ENCODE results near the gene ALDH1L1. TPM values are rescaled to one million over a fixed set of nuclear protein-coding genes. Genes with fewer than 3 reads are reported as not detected.

The ALDH1L1 gene
- polyA plus RNA-seq, 10 donors = 0.15 to 0.44 (median 0.23) TPM

GRCh38 chr3:126155280-126155640 lies 25.1 kb downstream of the ALDH1L1 start:
- no peak for DNase-seq

DNA sequence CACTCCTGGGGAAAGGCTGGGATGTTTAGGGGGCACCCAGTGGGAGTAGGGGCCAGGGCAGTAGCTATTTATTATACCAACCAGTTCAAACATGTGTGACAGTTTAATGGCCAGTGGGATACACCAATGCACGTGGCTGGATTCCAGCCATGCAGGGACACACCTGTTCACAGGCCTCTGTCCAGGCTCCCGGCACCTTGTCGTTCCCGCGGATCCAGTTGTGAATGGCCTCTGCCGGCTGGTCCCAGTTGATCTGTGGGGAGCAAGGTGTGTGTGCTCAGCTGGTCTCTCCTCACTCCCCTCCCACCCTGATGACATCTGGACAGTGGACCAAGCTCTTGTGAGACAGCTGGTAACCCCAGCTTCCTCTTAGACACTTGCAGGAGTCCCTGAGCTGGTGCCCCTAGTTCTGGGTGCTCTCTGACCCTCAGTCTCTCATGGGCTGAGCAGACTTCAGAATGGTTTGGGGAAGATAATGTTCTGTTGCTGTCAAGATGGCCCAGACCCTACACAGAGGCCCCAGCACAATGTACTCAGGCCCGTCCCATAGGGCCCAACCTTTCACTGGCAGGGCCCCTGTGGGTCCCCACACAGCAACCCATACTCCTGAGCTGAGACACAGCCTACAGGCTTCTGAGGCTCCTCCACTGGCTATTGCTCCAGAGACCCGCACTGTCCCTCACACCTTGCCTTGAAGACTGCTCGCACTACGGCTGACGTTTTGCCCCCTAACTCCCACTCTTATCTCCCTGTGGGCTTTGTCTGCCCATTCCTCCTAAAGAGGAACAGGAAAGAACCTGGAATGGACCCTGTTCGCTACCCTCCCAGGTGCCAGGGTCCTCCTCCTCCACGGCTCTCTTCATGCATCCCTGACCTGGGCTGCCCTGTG lies 25.8 kb downstream of the ALDH1L1 start:
- DNase-seq = no peak

DNA sequence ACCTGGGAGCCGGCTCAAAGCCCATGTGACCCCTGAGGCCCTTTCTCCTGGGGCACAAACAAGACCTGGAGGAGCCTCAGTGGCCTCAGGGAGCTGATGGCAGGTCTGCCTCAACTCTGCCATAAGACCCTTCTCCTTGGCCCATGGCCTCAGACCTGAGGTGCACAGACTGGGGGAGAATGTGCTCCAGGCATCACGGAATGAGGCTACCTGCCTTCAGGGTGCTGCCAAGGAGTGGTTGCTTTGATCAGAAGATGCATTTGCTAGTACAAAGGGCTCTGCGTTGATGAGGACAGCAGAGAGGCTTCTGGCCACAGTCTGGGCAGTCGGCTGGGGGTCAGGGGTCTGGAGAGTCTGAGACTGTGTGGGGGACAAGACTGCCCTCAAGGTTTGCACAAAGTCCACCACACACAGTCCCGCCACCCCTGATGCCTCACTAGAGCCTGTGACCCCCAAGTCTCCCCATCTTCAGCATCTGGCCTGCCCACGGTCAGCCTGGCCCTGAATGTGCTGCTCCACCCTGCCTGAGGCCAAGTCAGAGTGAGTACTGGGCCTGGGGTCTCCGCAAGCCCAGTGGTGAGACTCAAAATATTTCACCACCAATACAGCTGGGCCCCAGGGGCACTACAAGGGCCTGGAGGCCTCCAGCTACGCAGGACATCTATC lies 26.6 kb downstream of the ALDH1L1 start:
- no peak for DNase-seq

DNA sequence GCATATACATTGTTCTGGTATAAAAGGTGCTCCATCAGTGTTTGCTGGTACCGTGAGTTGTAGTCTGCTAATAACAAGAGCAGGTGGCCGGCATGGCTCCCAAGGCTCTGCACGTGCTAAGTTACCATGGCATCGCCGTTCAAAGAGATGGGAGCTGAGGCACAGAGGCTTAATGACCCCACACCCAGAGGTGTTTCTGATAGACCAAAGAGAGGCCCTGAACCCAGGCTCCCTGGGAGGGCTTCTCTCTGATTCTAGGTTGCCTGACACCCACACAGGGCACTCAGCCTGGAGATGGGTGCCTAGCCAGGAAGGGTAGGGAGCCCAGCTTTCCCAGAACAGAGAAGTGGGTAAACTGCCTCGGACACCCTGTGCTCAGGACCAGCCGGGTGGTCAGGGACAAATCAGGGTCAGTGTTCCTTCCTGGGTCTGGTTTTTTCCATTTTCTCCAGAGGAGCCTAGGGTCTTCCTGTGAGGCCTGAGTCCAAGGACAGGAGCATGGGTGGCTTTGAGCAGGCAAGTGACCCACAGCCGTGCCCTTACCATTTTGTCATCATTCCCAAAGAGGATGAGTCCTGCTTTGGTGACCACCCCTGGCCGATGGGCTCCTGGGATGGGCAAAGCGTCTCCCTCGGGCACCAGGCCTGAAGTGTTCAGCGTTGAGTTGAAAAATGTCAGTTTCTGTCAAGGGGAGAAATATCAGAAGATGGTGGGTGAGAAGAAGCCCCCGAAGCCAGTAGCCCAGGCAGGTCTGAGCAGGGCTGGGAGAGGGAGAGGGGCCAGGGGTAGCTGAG lies 27.3 kb downstream of the ALDH1L1 start:
- DNase-seq = no peak

DNA sequence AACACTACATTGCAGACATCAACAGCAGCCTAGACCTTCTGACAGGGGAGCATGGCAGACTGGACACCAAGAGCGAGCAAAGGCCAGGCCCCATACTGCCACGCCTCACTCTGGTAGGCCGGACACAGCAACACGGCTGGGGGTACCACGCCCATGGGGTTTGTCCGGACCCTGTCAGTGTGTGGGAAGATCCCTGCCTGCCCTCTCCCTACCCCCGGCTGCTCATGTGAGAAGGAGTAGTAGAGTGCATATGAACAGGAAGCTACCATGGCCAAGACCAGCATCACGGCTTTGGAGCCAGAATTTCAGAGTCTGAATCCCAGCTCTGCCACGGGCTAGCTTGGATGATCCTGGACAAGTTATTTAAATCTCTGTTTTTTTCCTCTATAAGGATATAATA lies 27.9 kb downstream of the ALDH1L1 start:
- DNase-seq = no peak

DNA sequence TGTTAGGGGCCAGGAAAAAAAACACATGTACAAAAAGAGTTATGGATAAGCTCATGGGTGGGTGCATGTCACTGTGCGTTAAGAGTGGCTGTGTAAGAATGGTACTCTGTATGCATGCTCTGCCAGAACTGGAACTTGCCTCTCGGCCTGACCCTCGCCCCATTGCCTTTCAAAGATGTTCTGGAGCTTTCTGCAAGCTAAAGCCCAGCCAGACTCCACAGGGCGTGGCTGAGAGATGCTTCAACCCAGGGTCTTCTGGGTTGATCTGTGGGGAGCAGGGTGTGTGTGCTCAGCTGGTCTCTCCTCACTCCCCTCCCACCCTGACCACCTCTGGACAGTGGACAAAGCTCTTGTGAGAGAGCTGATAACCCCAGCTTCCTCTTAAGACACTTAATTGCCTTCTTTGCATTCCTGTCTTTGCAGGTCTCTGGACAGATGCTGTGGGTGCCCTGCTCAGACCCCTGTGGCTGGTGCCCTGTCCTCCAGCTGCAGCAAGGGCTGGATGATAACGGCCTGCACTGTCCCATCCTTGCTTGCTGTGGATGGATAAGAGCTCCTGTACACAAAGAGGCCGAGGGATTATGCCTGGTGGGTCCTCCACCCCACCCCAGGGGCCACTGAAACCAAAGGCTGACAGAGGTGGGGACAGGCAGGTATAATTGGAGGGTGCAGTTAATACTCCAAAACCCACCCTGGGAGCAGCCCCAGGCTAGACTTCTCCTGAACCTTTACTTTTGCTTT lies 28.7 kb downstream of the ALDH1L1 start:
- DNase-seq = no peak

DNA sequence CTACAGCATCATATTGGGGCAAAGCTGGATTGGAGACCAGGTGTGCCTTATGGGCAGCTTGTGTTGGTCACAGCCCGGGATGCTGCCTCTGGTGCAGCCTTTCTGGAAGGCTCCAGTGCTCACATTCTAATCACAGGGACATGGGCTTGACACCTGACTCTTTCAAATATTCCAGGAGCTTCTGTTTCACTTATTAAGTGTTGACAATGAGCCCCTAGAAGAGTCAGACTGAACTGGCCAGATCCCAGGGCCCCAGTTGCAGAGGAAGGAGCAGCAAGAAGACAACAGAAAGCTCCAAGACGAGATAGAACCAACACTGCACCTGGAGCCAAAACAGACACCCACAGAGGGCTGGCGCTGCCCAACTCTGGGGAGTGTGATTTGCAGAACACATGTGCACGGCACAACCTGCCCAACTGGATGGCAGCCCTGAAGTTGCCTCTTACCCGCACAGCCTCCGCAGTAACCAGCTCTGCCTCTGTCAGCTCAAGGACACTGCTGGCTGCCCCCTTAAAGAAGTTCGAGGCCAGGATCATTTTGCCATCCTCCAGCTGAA lies 30.3 kb downstream of the ALDH1L1 start:
- no peak for DNase-seq

DNA sequence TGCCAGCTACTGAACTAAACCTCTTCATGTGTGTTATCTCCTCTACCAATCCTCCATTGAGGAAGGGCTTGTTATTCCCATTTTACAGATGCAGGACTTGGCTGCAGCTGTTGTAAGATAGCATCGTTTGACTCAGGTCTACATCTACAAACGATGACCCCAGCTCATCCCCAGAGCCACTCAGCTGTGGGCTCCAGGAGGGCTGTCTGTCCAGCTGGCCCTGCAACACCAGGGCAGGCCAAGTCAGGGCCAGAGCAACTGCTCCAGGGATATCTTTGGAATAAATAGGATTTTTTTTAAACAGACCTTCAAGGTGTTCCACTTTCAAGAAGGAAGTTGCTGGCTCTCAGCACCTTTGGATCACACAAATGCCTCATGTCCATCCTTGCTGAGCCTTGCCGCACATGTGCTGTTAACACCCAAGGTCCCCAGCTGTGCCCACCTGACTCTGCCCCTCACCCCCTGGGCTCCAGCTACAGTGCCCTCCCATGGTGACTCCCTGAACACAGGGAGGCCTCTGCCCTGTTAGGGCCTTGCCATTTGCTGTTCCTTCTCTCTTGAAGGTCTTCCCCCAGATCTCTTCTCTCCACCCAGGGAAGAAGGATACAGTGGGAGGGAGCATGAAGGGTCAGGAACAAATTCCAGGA lies 31.0 kb downstream of the ALDH1L1 start:
- no peak for DNase-seq

DNA sequence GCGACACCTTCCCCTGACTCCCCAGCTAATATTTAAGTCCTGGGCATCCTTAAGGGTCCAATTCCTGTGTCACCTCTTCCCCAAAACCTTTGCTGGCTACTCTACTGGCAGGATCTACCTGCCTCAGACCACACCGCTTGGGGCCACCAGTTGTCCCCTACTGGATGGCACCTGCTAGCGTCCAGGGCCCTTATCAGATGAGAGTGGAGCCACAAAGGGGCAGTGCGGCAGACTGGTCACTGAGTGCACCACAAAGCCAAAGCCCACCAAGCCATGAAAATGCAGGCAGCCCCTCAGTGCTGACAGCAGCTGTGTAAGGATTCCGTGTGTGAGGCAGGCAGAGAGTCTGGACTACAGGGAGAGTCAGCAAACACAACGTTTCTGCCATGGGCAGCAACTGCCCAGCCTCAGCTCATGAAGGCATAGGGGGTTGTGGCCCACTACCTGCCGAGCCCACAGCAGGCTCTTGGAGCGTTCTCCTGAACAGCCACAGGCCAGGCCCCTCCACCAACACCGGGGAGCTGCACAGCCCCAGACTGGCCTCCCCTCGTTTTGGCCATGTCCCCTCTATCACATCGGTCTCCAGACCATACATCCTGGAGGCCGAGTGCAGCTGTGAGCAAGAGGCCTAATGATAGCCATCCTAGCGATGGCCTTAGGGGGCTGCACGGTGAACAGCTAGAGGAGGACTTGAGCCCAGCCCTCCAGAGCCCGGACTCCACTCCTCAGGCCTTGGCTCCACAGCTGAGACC lies 32.3 kb downstream of the ALDH1L1 start:
- DNase-seq = no peak

GRCh38 chr3:126147147-126147931 lies 33.0 kb downstream of the ALDH1L1 start:
- DNase-seq = no peak

- no peak for DNase-seq
These were observed 33.8 kb downstream of the ALDH1L1 start for GRCh38 chr3:126146525-126147146.

GRCh38 chr3:126146034-126146433 lies 34.4 kb downstream of the ALDH1L1 start:
- no peak for DNase-seq

DNA sequence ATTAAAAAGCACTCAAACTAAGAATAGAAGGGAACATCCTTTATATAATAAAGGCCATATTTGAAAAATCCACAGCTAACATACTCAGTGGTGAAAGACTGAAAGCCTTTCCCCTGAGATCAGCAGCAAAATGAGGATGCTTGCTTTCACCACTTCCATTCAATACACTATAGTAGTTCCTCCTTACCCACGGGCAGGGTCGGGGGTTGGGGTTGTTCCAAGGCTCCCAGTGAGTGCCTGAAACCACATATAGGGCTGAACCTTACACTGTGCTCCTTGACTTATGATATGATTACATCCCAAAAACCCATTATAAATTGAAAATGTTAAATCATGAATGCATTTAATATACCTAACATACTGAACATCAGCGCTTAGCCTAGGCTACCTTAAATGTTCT lies 37.7 kb downstream of the ALDH1L1 start:
- DNase-seq = no peak

- no peak for DNase-seq
These were observed 42.8 kb downstream of the ALDH1L1 start for GRCh38 chr3:126137490-126138130.

GRCh38 chr3:126136428-126137220 lies 43.8 kb downstream of the ALDH1L1 start:
- no peak for DNase-seq

GRCh38 chr3:126135406-126136076 lies 44.8 kb downstream of the ALDH1L1 start:
- no peak for DNase-seq

GRCh38 chr3:126135071-126135405 lies 45.3 kb downstream of the ALDH1L1 start:
- DNase-seq = no peak

All from muscle of back (tissue), 11 donors.